Right lobe of liver (tissue), 6 donors: ENCODE data around the gene MAP3K13. TPM values are rescaled to one million over a fixed set of nuclear protein-coding genes. Genes with fewer than 3 reads are reported as not detected.
A peak's percentile ranks its signal among the peaks of the same experiment; 100 is the strongest.

Experiments used
- ATAC-seq, 4 donors: fragments of 200-7000 bp; cut with Tn5 transposase; one replicate each; pipeline ENCODE4 v1.9.1; 2020; ENCODE audit warnings: mild to moderate bottlenecking in 4 of 4, moderate library complexity in 4 of 4
- DNase-seq, 3 donors: peaks; one replicate each; pipeline ENCODE4 v3.0.0-alpha.2; 2020
- H3K27ac ChIP-seq, 3 donors: fragments of 200-600 bp; one replicate each; pipeline ENCODE4 v1.8.0; 2022
- H3K27me3 ChIP-seq, 2 donors: fragments of 200-600 bp; one replicate each; pipeline ENCODE4 v1.8.0; 2022
- H3K36me3 ChIP-seq, 4 donors: fragments of 200-600 bp; sonication (generic) in 1 of 4; one replicate each; pipeline versions ENCODE4 v1.5.1 to v1.8.0; 2017 to 2022; ENCODE audit warnings: control low read depth in 1 of 4
- H3K4me1 ChIP-seq, 4 donors: fragments of 200-600 bp; sonication (generic) in 1 of 4; one replicate each; pipeline versions ENCODE4 v1.5.1 to v1.8.0; 2017 to 2022; ENCODE audit warnings: control low read depth in 1 of 4
- H3K4me3 ChIP-seq, 3 donors: fragments of 200-600 bp; one replicate each; pipeline ENCODE4 v1.8.0; 2022
- H3K9me3 ChIP-seq, 4 donors: fragments of 200-600 bp; sonication (generic) in 1 of 4; one replicate each; pipeline versions ENCODE4 v1.5.1 to v1.8.0; 2017 to 2022; ENCODE audit warnings: control low read depth in 1 of 4
- POLR2A ChIP-seq: fragments of 450-650 bp; IDR thresholded peaks from one replicate; pipeline ENCODE4 v1.6.1; 2017; ENCODE audit warnings: antibody characterized with exemption, mild to moderate bottlenecking
- WGBS: methylation state at CpG from one replicate; pipeline ENCODE4 v1.1.6; 2018; ENCODE audit warnings: low coverage, low lambda C conversion rate; ENCODE audit not compliant: insufficient coverage; ENCODE audit errors: missing lambda C conversion rate; 5-methylcytosine and 5-hydroxymethylcytosine counted together
- intact Hi-C, 2 donors: fragments of 100-400 bp; cut with DNase I; formaldehyde crosslinking; loops; one replicate each; pipeline versions ENCODE4 v1.11.2 to v1.14.1; 2022
- total RNA-seq, 6 experiments: library from RNA; depleted of rRNA in 2 of 6; stranded (reverse); fragments of >200 nt in 2 of 6; fragmentation: NEBNext Ultra II Directional in 3 of 6; extraction: Animal tissue kit (Norgen Biotek cat#: 25700) in 3 of 6; gene quantifications; one replicate each; pipeline versions ENCODE4 v1.1.0 to v1.2.4, GENCODE V29; 2016 to 2023
- TF ChIP-seq, protein P1 (sequence below), 4 donors: fragments of 200-600 bp in 3 of 4; fragments of 450-650 bp in 1 of 4; IDR thresholded peaks; one replicate each; pipeline versions ENCODE4 v1.5.1 to v1.8.0; 2016 to 2022; ENCODE audit warnings: antibody characterized with exemption in 4 of 4, mild to moderate bottlenecking in 2 of 4
- donor health status: DM: no; HTN: yes; CAD: no.
- donor health status: DM: no; HTN: no; CAD: no.
- donor health status: DM: no; HTN: no; CAD: no.
- donor health status: DM: no; HTN: yes; CAD: no.
- donor health status: DM: no; HTN: yes; CAD: no.

The MAP3K13 gene
- total RNA-seq, 6 experiments from 2014 or later: 14.1 to 30.9 (median 24.1) TPM

DNA sequence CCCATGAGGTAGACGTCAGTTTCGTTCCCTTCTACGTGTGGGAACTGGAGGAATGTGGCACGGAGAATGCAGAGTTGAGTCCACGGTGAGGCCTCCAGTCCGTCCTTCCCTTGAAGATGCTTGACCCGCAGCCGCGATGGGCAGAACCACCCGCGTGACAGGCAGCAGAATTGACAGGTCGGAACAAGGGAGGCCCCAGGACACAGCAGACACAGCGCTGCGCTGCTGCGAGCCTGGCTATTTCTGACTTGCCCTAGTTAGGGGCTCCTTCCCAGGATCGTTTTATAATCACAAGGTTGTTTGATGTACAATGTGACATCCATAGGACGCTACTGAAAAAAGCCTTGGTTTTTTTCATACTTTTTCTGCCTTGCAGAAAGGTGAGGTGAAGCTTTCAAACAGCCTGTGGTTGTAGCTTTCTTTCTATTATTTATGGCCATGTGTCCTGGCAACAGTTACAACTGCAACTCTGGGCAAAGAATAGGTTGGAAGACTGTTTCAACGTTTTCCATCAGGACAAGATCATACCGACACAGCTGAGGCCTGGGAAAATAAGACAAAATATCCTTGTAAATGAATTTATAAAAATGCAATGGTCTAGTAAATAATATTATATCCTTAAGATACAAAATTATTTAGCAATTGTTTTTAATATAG is 145.5 kb downstream of the MAP3K13 start:
- H3K27ac ChIP-seq: no peak overlapping the region
- H3K27me3 ChIP-seq: no peaks in the 10 kb centered on the region
- no peak for TF ChIP-seq POLR2A
- TF ChIP-seq, protein P1, sequence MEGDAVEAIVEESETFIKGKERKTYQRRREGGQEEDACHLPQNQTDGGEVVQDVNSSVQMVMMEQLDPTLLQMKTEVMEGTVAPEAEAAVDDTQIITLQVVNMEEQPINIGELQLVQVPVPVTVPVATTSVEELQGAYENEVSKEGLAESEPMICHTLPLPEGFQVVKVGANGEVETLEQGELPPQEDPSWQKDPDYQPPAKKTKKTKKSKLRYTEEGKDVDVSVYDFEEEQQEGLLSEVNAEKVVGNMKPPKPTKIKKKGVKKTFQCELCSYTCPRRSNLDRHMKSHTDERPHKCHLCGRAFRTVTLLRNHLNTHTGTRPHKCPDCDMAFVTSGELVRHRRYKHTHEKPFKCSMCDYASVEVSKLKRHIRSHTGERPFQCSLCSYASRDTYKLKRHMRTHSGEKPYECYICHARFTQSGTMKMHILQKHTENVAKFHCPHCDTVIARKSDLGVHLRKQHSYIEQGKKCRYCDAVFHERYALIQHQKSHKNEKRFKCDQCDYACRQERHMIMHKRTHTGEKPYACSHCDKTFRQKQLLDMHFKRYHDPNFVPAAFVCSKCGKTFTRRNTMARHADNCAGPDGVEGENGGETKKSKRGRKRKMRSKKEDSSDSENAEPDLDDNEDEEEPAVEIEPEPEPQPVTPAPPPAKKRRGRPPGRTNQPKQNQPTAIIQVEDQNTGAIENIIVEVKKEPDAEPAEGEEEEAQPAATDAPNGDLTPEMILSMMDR (IDR thresholded peaks at IDR 0.05): no peak
- WGBS: 71% methylated on average over 9 of the region's 19 CpGs
- no peak overlapping the region for H3K4me3 ChIP-seq
- no peaks in the 10 kb centered on the region for H3K36me3 ChIP-seq
- DNase-seq: no peak
- intact Hi-C loops: no loop called here
- H3K9me3 ChIP-seq: no peaks in the 10 kb centered on the region
- ATAC-seq: no peak
- no peaks in the 10 kb centered on the region for H3K4me1 ChIP-seq

DNA sequence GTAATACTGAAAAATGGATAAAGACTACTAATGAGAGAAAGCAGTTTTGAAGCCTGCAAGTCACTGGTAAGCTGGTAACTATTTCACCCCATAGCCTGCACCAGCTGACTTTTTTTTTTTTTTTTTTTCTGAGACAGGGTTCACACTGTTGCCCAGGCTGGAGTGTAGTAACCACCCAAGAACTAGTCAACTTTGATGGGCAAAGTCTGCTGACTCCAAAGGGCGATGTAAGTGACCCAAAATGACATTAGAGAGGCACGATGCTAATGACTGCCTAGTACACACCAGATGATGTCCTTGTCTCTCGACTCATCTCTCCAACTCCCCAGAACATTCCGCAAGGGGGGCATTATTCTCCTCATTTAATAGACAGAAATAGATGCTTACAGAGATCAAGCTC is 148.8 kb downstream of the MAP3K13 start:
- ATAC-seq (peak in 3 of 4 donors; percentile 54 to 96 (median 84)), DNase-seq (peak in 1 of 3 donors; percentile 69)
- intact Hi-C loops: no loop called here
- no peaks in the 10 kb centered on the region for H3K9me3 ChIP-seq
- H3K4me3 ChIP-seq: no peak overlapping the region
- H3K36me3 ChIP-seq: no peaks in the 10 kb centered on the region
- H3K4me1 ChIP-seq: no peaks in the 10 kb centered on the region
- 23% methylated on average over 4 of the region's 4 CpGs for WGBS
- H3K27me3 ChIP-seq: no peaks in the 10 kb centered on the region
- TF ChIP-seq, protein P1 (IDR thresholded peaks at IDR 0.05): no peak
- H3K27ac ChIP-seq: no peak overlapping the region

DNA sequence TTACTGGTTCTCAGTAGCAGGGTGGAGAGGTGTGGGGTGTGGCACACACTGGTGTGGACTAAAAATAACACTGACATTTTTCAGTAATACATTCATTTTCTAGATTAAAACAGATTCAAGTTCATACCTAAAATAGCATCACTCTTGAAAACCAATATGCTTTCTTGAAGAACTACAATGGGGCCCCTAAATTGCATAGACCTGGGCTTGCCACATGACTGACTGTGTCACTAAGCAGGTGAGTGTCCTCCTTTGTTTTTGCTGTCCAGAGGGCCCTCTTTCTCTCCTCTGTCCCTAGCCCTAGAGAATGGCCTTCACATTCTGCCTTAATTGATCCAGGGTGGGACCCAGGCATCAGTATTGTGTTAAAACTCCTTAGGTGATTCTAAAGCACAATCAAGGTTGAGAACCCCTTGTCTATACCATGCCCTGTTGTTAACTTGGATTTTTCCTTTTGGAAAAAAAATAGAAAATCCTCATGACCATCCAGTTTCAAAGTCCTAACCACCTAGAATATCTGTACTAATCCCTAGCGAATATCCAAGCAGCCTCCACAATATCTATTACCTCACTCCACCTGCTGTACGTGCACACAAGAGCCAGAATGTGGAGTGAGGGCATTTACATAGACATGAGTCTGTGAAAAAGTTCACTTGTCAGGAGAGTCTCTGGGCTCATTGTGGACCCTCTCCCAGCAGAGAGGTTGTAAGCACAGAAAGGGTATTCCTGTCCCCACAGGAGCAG is 154.6 kb downstream of the MAP3K13 start:
- no peaks in the 10 kb centered on the region for H3K4me1 ChIP-seq
- DNase-seq: no peak
- H3K36me3 ChIP-seq: no peaks in the 10 kb centered on the region
- WGBS: 78% methylated on average over 2 of the region's 2 CpGs
- no peaks in the 10 kb centered on the region for H3K9me3 ChIP-seq
- TF ChIP-seq POLR2A: no peak
- TF ChIP-seq, protein P1 (IDR thresholded peaks at IDR 0.05): no peak
- no peak overlapping the region for H3K27ac ChIP-seq
- intact Hi-C loops: no loop called here
- no peak overlapping the region for H3K4me3 ChIP-seq
- H3K27me3 ChIP-seq: no peaks in the 10 kb centered on the region
- no peak for ATAC-seq

DNA sequence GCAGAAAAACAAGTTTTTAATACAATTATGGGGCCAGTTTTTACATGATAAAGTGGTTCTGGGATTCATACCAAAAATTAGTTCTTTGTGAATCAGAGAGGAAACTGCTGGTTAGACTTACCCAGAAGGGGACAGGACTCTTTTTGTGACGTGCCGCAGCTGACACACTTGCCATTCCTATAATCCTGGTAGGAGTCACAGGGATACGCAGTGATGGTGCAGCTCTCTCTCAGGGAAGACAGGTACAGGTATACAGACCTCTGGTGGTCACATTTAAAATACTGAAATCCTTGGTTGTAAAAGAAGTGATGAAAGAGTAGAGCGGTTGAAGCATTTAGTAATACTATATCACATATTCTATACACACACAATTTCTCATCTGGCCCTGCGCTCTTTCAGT is 156.1 kb downstream of the MAP3K13 start:
- DNase-seq (no peak), ATAC-seq (peak in 3 of 4 donors; percentile 46 to 60 (median 56))
- Histone ChIP-seq H3K4me3 (no peak overlapping the region), H3K27ac (no peak overlapping the region), H3K9me3 (no peaks in the 10 kb centered on the region), H3K27me3 (no peaks in the 10 kb centered on the region), H3K36me3 (no peaks in the 10 kb centered on the region), H3K4me1 (no peaks in the 10 kb centered on the region)
- TF ChIP-seq POLR2A: no peak
- TF ChIP-seq, protein P1 (IDR thresholded peaks at IDR 0.05): peak in 2 of 4 donors; percentile 16 to 20
- intact Hi-C loops: no loop called here
- 58% methylated on average over 5 of the region's 5 CpGs for WGBS
